Activated naive CD8-positive, alpha-beta T cell treated with anti-CD3 and anti-CD28 coated beads, Interleukin-2, amount 50 U/mL, for 24 hours (primary cell): ENCODE results near the gene GSTK1.
"Not testable (repeated sequence)": the region's sequence is repeated elsewhere in the genome, so short reads cannot be mapped to it uniquely, and the experiment has no call there.

Experiments used
- ATAC-seq: fragments of 150-1000 bp; cut with Tn5 transposase; one replicate; pipeline ENCODE4 v1.10.0; 2021
- DNase-seq: peaks from one replicate; pipeline ENCODE4 v3.0.0; 2021
- H3K27ac Mint-ChIP-seq: one replicate; pipeline ENCODE4 v1.8.0; 2021; ENCODE audit warnings: mild to moderate bottlenecking, mixed read lengths
- H3K27me3 Mint-ChIP-seq: one replicate; pipeline ENCODE4 v1.8.0; 2021; ENCODE audit warnings: mixed read lengths
- H3K36me3 Mint-ChIP-seq: one replicate; pipeline ENCODE4 v1.8.0; 2021; ENCODE audit warnings: low read depth, mixed read lengths
- H3K4me1 Mint-ChIP-seq: one replicate; pipeline ENCODE4 v1.8.0; 2021; ENCODE audit warnings: mixed read lengths
- H3K4me3 Mint-ChIP-seq: one replicate; pipeline ENCODE4 v1.8.0; 2021; ENCODE audit warnings: mild to moderate bottlenecking, moderate library complexity, mixed read lengths
- H3K9me3 Mint-ChIP-seq: one replicate; pipeline ENCODE4 v1.8.0; 2021; ENCODE audit warnings: mixed read lengths

Gene GSTK1

DNA sequence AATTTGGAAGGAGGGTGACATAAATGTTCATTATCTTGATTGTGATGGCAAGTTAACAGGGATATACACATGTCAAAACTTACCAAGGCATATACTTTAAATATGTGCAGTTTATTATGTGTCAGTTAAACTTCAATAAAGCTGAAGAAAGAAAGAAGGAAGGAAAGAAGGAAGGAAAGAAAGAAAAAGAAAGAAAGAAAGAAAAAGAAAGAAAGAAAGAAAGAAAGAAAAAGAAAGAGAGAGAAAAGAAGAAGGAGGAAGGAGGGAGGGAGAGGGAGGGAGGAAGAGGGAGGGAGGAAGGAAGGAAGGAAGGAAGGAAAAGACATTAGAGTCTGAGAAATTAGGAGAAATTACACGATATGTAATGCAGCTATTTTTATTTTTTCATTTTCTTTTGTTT, 15.9 kb upstream of the GSTK1 start:
- H3K9me3 Mint-ChIP-seq, result peaks cover 9% of the 10 kb centered on the region
- peaks cover 2% of the 10 kb centered on the region for H3K36me3 Mint-ChIP-seq
- no peak overlapping the region for H3K4me3 Mint-ChIP-seq
- H3K4me1 Mint-ChIP-seq, result peaks cover 72% of the 10 kb centered on the region
- ATAC-seq, result no peak
- H3K27ac Mint-ChIP-seq, result no peak overlapping the region
- no peak for DNase-seq
- H3K27me3 Mint-ChIP-seq, result no peaks in the 10 kb centered on the region

DNA sequence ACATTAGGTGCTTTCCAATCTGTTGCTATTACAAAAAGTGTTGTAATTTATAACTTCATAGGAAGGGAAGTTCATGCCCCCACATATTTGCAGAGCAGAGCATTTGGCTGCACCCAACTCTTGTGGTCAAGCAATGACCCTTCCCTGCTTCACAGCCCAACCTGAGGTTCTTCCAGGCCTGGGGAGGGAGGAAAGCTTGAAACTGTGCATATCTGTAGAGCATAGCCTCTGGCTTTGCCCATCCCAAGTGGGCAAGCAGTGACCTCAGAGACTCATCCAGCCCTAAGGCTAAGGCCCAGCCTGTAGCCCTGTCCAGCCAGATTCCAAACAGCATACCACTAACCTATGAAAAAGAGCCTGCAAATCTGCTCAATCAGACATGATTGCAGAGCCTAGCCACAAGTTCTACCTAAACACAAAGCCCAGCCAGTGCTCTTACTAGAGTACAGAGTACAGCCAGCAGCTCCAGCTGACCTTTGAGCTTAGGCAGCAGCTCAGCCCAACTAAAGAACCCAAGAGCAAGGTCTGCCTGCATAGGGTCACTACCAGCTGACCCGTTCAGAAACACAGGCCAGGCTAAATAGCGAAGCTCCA, 14.4 kb upstream of the GSTK1 start:
- no peaks in the 10 kb centered on the region for H3K27me3 Mint-ChIP-seq
- no peak for DNase-seq
- H3K36me3 Mint-ChIP-seq, result peaks cover 7% of the 10 kb centered on the region
- no peak overlapping the region for H3K4me3 Mint-ChIP-seq
- no peak for ATAC-seq
- H3K9me3 Mint-ChIP-seq, result peaks cover 20% of the 10 kb centered on the region
- H3K27ac Mint-ChIP-seq, result no peak overlapping the region
- peaks cover 73% of the 10 kb centered on the region for H3K4me1 Mint-ChIP-seq

DNA sequence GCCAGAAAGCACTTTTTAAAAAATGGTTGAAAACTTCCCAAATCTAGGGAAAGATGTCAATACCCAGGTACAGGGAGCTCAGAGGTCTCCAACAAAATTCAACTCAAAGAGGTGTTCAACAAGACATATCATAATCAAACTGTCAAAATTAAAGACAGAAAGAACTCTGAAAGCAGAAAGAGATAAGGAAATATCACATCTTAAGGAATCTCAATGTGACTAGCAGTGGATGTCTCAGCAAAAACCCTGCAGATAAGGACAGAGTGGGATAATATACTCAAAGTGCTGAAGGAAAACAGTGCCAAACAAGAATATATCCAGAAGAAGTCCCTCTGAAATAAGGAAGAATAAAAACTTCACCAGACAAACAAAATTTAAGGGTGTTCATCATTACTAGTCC, 13.0 kb upstream of the GSTK1 start:
- Mint-ChIP-seq H3K27ac (peak overlapping the region; percentile 24), H3K36me3 (peaks cover 7% of the 10 kb centered on the region), H3K4me1 (peaks cover 67% of the 10 kb centered on the region), H3K27me3 (no peaks in the 10 kb centered on the region), H3K4me3 (no peak overlapping the region), H3K9me3 (peaks cover 27% of the 10 kb centered on the region)
- no peak for DNase-seq
- ATAC-seq, result no peak

DNA sequence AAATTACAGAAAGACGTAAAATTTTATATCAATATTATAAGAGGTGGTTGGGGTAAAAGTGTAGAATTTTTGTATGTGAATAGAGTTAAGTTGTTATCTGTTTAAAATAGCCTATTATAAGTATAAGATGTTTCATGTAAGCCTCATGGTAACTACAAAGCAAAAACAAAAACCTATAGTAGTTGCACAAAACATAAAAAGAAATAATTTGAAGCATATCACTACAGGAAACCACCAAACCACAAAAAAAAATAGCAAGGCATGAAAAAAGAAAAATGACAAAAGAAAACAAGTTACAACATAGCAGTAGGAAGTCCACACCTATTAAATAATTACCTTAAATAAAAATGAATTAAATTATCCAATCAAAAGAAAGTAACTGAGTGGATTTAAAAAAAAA, 12.4 kb upstream of the GSTK1 start:
- Mint-ChIP-seq H3K27ac (peak overlapping the region; percentile 4), H3K4me1 (peaks cover 65% of the 10 kb centered on the region), H3K4me3 (no peak overlapping the region), H3K9me3 (peaks cover 27% of the 10 kb centered on the region), H3K36me3 (peaks cover 7% of the 10 kb centered on the region), H3K27me3 (no peaks in the 10 kb centered on the region)
- ATAC-seq, result no peak
- no peak for DNase-seq

DNA sequence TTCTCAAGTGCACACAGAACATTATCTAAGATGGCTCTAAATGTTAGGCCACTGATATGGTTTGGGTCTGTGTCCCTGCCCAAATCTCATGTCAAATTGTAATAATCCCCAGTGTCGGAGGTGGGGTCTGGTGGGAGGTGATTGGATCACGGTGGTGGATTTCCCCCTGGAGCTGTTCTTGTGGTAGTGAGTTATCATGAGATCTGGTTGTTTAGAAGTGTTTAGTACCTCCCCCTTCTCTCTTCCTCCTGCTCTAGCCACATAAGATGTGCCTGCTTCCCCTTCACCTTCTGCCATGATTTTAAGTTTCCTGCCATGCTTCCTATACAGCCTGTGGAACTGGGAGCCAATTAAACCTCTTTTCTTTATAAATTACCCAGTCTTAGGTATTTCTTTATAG, 11.2 kb upstream of the GSTK1 start:
- Mint-ChIP-seq H3K27me3 (no peaks in the 10 kb centered on the region), H3K4me1 (peaks cover 63% of the 10 kb centered on the region), H3K4me3 (no peak overlapping the region), H3K36me3 (peaks cover 7% of the 10 kb centered on the region), H3K9me3 (peaks cover 27% of the 10 kb centered on the region), H3K27ac (no peak overlapping the region)
- ATAC-seq (no peak), DNase-seq (no peak)

DNA sequence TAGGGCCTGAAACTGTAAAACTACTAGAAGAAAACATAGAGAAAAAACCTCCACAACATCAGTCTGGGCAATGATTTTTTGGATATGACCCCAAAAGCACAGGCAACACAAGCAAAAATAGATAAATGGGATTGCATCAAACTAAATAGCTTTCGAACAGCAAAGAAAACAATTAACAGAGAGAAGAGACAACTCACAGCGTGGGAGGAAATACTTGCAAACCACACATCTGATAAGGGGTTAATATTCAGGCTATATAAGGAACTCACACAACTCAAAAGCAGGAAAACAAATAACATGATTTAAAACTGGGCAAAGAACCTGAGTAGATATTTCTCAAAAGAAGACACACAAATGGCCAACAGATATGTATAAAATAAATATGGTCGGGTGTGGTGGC, 7.7 kb upstream of the GSTK1 start:
- Mint-ChIP-seq H3K4me3 (no peak overlapping the region), H3K9me3 (peaks cover 20% of the 10 kb centered on the region), H3K36me3 (peaks cover 5% of the 10 kb centered on the region), H3K27ac (peak overlapping the region; percentile 7), H3K4me1 (peaks cover 61% of the 10 kb centered on the region), H3K27me3 (no peaks in the 10 kb centered on the region)
- ATAC-seq (no peak), DNase-seq (no peak)

DNA sequence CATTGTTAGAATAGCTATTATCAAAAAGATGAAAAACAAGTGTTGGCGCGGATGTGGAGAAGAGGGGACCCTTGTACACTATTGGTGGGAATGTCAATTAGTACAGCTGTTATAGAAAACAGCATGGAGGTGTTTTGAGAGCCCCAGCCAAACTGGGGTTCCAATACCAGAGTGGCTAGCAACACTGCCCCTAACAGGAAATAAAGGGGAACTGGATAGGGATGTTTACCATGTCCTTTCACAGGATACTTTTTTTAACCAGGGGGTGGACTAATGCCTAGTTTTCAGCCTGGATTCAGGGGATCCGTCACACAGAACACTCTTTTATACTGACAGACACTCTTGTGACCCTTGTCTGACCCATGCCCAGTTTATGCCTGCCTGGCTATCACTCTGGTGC, 6.9 kb upstream of the GSTK1 start:
- ATAC-seq, result peak; percentile 33
- Mint-ChIP-seq H3K4me1 (peaks cover 53% of the 10 kb centered on the region), H3K27ac (peak overlapping the region; percentile 2), H3K9me3 (peaks cover 20% of the 10 kb centered on the region), H3K4me3 (no peak overlapping the region), H3K27me3 (no peaks in the 10 kb centered on the region), H3K36me3 (peaks cover 5% of the 10 kb centered on the region)
- DNase-seq, result no peak

DNA sequence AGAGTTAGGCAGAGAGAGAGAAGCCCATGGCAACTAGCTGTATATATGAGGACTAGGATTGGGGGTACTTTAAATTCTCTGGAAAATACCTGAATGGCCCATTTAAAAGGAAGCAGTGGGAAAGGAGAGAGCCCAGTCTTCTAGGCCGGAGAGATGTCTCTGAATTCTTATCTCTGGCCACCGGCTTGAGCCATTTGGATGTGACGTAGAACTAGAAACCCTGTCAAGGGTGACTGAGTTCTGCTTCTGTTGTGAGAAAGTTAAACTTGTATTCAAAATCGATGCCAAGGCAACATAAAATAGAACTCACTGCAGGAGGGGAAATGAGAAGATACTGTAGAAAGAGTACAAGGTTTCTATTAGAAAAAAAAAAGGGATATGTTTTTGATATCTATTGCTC, 6.3 kb upstream of the GSTK1 start:
- H3K4me1 Mint-ChIP-seq, result peaks cover 50% of the 10 kb centered on the region
- H3K4me3 Mint-ChIP-seq, result no peak overlapping the region
- DNase-seq (no peak), ATAC-seq (no peak)
- no peaks in the 10 kb centered on the region for H3K27me3 Mint-ChIP-seq
- peaks cover 5% of the 10 kb centered on the region for H3K36me3 Mint-ChIP-seq
- H3K27ac Mint-ChIP-seq, result no peak overlapping the region
- peaks cover 20% of the 10 kb centered on the region for H3K9me3 Mint-ChIP-seq

DNA sequence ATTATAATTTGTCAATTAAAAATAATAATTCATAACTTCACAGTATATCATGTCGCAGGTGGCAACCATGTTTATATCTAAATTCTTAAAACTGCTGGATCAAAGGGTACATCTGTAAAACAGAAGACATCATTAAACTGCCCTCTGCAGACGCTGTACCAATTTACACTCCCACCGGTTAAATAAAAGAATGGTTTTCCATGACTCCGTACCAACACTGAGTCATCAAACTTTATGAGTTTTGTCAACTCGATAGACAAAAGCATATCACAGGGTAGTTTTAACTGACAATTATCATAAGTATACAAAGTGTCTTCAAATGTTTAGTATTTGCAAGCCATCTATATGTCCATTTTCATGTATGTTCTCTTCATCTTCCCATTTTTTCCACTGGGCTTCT, 5.7 kb upstream of the GSTK1 start:
- ATAC-seq, result no peak
- Mint-ChIP-seq H3K27ac (no peak overlapping the region), H3K4me1 (peaks cover 49% of the 10 kb centered on the region), H3K36me3 (peaks cover 3% of the 10 kb centered on the region), H3K9me3 (peaks cover 17% of the 10 kb centered on the region), H3K27me3 (no peaks in the 10 kb centered on the region), H3K4me3 (no peak overlapping the region)
- DNase-seq, result no peak

DNA sequence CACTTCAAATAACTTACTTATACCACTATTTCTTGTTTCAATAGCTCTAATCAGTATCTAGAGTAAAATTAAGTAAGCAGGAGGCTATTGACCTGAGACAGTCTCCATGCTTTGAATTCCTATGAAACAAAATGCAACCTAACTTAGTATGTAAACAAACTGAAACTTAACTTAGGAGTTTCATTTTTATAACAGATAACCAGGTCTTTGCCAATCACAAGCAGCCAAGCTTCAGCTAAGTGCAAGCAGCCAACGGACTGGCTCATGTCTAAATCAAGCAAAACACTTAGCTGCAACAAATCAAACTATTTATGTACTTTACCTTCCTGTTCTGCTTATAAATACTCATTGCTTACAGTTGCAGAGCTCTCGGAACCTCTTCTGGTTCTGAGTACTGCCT, 4.4 kb upstream of the GSTK1 start:
- Mint-ChIP-seq H3K27me3 (no peaks in the 10 kb centered on the region), H3K9me3 (peaks cover 7% of the 10 kb centered on the region), H3K4me3 (peak overlapping the region; percentile 61), H3K4me1 (peaks cover 51% of the 10 kb centered on the region), H3K27ac (no peak overlapping the region), H3K36me3 (no peaks in the 10 kb centered on the region)
- DNase-seq (no peak), ATAC-seq (no peak)

DNA sequence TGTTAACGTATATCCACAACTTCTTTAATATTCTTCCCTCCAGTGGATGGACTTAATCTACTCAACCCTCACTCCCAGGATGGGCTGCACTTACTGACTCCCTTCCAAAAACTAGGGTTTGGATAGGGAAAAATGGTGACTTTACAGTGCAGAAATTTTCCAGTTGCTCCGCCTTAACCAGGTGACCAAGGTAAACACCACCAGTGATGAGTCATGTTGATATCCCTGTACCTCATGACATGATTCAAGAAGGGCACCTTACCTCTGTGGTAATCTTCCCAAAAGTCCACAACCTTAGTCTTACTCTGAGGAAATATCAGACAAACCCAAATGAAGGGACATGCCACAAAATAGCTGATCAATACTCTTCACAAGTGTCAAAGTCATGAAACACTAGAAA, 3.5 kb upstream of the GSTK1 start:
- Mint-ChIP-seq H3K36me3 (peaks cover 4% of the 10 kb centered on the region), H3K4me3 (no peak overlapping the region), H3K27ac (no peak overlapping the region), H3K9me3 (no peaks in the 10 kb centered on the region), H3K27me3 (no peaks in the 10 kb centered on the region), H3K4me1 (peaks cover 59% of the 10 kb centered on the region)
- ATAC-seq (no peak), DNase-seq (no peak)

DNA sequence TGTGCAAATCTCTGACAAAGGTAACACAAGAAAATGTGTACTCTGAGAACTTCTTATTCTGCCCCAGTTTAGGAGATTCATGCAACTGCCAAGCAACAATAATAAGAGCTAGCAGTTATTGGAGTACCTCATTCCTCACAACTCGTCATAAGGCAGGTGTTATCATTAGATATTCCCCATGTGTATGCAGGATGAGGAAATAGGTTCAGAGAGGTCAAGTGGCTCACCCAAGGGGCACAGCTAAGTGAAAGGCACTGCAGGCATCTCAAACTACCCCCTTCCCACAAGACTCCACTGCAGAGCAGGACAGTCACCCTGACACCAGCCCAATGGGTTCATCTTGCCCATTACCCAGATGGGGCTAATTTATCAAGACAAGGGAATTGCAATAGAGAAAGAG, 1.3 kb upstream of the GSTK1 start:
- peaks cover 57% of the 10 kb centered on the region for H3K4me1 Mint-ChIP-seq
- peak overlapping the region; percentile 54 for H3K4me3 Mint-ChIP-seq
- H3K27ac Mint-ChIP-seq, result peak overlapping the region; percentile 78
- H3K27me3 Mint-ChIP-seq, result no peaks in the 10 kb centered on the region
- H3K36me3 Mint-ChIP-seq, result peaks cover 16% of the 10 kb centered on the region
- no peak for ATAC-seq
- no peak for DNase-seq
- no peaks in the 10 kb centered on the region for H3K9me3 Mint-ChIP-seq

DNA sequence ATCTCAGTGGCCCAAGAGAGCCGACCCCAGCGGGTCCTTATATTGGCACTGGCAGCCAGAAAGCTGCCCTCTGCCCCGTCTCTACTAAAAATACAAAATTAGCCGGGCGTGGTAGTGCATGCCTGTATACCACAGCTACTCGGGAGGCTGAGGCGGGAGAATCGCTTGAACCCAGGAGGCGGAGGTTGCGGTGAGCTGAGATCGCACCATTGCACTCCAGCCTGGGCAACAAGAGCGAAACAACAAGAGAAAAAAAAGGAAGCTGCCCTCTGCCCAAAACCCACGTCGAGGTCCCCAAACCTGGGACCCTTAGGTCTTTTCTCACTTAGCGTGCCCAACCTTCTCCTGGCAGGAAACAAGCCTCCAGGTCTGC, 941 bp downstream of the GSTK1 start:
- Mint-ChIP-seq H3K4me3 (peak overlapping the region; percentile 94), H3K4me1 (peaks cover 46% of the 10 kb centered on the region)
- not testable (repeated sequence) for H3K27me3 Mint-ChIP-seq

DNA sequence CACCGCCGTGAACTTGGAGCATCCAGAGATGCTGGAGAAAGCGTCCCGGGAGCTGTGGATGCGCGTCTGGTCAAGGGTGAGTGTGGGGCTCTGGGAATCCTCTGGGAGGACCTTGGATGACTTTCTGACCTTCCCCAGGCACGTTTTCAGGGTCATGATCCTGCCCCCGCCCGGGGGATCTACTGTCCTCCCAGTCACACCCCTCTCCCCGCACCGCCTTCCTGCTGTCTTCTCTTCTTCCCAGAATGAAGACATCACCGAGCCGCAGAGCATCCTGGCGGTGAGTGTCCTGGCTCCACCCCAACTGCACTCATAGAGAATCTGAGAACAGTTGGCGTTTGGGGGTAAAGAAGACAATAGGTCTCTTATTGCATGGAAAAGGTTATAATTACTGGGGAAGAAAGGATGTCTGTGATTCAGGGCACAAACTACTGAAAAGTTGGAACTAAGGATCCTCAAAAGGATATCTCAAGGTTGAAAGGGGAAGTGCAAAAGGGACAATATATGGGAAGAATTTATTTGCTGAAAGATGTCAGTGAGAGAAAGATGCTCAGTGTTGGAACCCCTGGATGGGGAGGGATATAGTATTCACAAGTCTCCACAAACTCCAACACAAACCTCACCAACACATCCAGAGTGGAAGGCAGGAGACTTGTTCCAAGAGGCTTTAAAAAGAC, 1.9 kb downstream of the GSTK1 start:
- ATAC-seq (no peak), DNase-seq (no peak)
- H3K36me3 Mint-ChIP-seq, result peaks cover 38% of the 10 kb centered on the region
- no peaks in the 10 kb centered on the region for H3K9me3 Mint-ChIP-seq
- no peaks in the 10 kb centered on the region for H3K27me3 Mint-ChIP-seq
- H3K4me1 Mint-ChIP-seq, result peaks cover 37% of the 10 kb centered on the region
- H3K27ac Mint-ChIP-seq, result peak overlapping the region; percentile 96
- H3K4me3 Mint-ChIP-seq, result peak overlapping the region; percentile 94

More for the DNA sequence above, 941 bp downstream of the GSTK1 start:
- ATAC-seq, DNase-seq, H3K9me3 Mint-ChIP-seq: not testable (repeated sequence)
- Mint-ChIP-seq H3K27ac (peak overlapping the region; percentile 96), H3K36me3 (peaks cover 31% of the 10 kb centered on the region)

DNA sequence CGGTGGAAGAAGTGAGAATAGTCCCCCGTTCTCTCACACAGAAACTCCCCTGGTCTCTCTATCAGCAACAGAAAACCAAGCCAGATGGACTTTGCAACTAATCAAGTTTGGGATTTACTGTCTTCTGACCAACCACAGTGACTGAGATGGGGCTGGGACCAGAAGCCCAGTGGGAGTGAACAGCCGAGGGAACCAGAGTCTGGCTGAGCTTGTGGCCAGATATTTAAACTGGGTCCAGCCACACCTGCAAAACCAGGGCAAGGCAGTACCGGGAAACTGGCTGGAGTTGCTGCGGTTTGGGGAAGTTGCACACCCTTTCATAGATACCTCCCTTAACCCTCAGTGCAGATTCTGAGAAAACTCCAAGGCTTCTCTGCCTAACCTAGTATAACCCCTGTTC, 6.0 kb downstream of the GSTK1 start:
- DNase-seq, result no peak
- Mint-ChIP-seq H3K27me3 (no peaks in the 10 kb centered on the region), H3K4me1 (peaks cover 34% of the 10 kb centered on the region), H3K9me3 (no peaks in the 10 kb centered on the region), H3K4me3 (no peak overlapping the region), H3K36me3 (peaks cover 38% of the 10 kb centered on the region), H3K27ac (no peak overlapping the region)
- no peak for ATAC-seq

DNA sequence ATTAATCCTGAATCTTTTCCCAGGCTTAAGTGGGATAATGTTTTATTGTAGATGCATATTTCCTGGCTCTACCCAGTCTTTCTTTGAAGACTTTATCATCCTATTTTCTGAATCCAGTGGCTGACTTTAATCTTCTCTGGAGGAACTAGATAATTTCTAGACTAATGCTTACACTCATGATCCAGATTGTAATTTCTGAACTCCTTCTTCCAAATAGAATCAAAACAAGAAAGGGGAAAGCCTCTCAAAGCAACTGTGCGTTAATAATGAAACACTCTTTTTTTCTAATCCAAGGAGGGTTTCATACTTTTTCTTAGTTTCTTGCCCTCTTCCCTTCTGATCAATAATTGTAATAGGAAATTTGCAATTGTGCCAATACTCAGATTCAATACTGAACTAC, 8.0 kb downstream of the GSTK1 start:
- ATAC-seq (no peak), DNase-seq (no peak)
- no peaks in the 10 kb centered on the region for H3K27me3 Mint-ChIP-seq
- no peak overlapping the region for H3K4me3 Mint-ChIP-seq
- H3K4me1 Mint-ChIP-seq, result peaks cover 15% of the 10 kb centered on the region
- peaks cover 23% of the 10 kb centered on the region for H3K36me3 Mint-ChIP-seq
- no peak overlapping the region for H3K27ac Mint-ChIP-seq
- H3K9me3 Mint-ChIP-seq, result no peaks in the 10 kb centered on the region
